HUES48 (cell line): ENCODE data around the gene TRAF3.
"Not testable (repeated sequence)": the region's sequence is repeated elsewhere in the genome, so short reads cannot be mapped to it uniquely, and the experiment has no call there.

ENCODE experiments used
- H3K27ac ChIP-seq: one replicate; pipeline ENCODE4 v1.7.0; 2013; ENCODE audit warnings: low read depth, low read length, inconsistent platforms
- H3K27me3 ChIP-seq: 2 replicates; pipeline ENCODE4 v1.6.1; 2013; ENCODE audit warnings: mild to moderate bottlenecking, low read length; ENCODE audit not compliant: control insufficient read depth, insufficient read depth
- H3K36me3 ChIP-seq: 2 replicates; pipeline ENCODE4 v1.6.1; 2013; ENCODE audit warnings: low read length; ENCODE audit not compliant: control insufficient read depth, insufficient read depth
- H3K4me1 ChIP-seq: 2 replicates; pipeline ENCODE4 v1.6.1; 2013; ENCODE audit warnings: mild to moderate bottlenecking, low read length; ENCODE audit not compliant: control insufficient read depth, insufficient read depth
- H3K4me3 ChIP-seq: 2 replicates; pipeline ENCODE4 v1.5.1; 2013; ENCODE audit warnings: mild to moderate bottlenecking, low read depth, low read length
- H3K9ac ChIP-seq: 2 replicates; pipeline ENCODE4 v1.6.1; 2013; ENCODE audit warnings: mild to moderate bottlenecking, low read depth, low read length, moderate library complexity
- H3K9me3 ChIP-seq: 2 replicates; pipeline ENCODE4 v1.6.1; 2013; ENCODE audit warnings: low read length; ENCODE audit not compliant: control insufficient read depth, insufficient read depth

TRAF3 gene

DNA sequence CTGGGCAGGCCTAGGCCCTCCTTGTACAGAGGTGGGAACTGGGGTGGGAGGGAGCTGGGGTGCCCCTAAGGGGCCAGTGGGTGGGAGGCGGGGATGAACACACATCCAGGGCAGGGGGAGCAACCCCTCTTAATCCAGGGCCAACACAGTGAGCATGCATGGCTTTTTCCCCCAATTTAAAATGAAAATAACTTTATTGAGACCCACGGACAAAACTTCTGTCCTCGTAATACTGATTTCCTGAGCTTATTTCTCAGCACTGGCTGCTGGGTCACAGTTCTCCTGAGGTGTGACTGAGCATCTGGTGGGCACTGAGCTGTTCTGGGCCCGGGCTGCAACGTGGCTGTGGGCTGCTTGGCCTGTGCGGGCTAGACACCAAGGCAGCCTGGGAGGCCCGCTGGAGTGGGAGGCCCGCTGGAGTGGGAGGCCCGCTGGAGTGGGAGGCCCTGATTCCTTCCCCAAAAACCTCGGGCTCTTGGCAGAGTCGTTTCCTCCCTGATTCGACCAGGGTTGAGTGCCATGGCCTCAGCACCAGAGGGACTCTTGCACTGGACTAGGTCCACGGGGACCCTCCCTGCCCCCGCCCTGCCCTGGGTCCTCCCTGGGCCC, 24.9 kb upstream of the TRAF3 start:
- Histone ChIP-seq H3K4me1 (peaks cover 9% of the 10 kb centered on the region; the same call in 1 of the 2 replicates), H3K4me3 (no peak overlapping the region), H3K27me3 (no peaks in the 10 kb centered on the region), H3K36me3 (no peaks in the 10 kb centered on the region), H3K9ac (no peak overlapping the region), H3K27ac (no peak overlapping the region), H3K9me3 (no peaks in the 10 kb centered on the region)

DNA sequence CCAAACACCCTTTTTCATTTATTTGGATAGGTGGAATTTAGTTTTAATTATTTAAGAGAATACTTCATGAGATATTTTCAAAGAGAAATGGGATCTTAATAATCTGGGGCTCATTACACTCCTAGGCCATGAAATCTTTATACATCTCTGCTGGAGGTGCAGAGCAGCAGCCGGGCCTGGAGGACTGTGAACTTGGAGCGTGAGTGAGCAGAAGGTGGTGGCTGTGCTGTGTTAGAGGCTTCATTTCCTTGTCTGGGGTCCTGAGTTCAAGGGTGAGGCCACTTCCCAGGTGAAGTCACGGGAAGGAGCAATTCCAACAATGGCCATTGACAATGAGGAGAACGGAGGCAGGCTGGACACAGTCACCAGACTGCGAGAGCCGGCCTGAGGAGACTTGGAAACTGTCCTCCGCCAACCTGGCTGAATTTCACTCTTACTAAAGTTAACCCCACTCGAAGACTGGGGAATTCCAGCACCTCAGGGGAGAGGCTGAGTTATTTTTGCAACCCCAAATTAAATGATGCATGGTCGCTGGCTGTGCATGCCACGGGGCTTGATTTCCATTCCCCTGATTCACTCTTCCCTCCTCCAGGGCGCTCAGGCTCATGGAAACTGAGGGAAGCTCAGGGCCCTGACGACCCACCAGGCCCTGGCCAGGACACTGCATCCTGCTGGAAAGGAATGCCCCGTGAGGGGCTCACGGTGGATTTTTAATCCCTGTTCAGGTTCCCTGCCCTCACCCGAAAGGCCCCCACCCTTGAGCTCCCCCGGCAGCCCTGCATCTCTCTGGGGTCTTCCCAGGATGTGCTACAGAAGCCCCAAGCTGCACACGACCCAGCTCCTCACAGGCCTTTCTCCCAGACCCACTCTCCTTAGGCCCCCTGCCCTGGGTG, 22.6 kb upstream of the TRAF3 start:
- Histone ChIP-seq H3K27ac (no peak overlapping the region), H3K4me3 (no peak overlapping the region), H3K4me1 (peaks cover 11% of the 10 kb centered on the region), H3K36me3 (no peaks in the 10 kb centered on the region), H3K9me3 (no peaks in the 10 kb centered on the region), H3K9ac (no peak overlapping the region), H3K27me3 (no peaks in the 10 kb centered on the region)

DNA sequence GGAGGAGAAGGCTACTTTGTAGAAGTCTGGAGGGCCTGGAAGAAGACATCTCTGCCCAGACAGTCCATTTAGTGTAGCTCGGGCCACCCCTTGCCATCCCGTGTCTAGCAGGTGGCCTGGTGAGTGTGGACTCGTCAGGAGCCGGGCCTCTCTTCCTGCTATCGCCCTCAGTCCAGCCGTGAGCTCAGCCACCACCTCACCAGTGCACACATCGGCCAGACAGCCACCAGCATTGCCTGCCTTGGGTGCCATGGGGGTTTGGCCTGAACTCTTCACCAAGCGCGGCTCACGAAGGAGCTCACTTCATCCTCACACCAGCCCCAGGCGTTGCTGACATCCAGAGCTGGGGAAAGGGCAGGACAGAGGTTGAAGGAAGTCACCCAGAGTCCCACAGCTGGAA, 19.6 kb upstream of the TRAF3 start:
- H3K36me3 ChIP-seq, result no peaks in the 10 kb centered on the region

GRCh38 chr14:102758087-102758486, 19.2 kb upstream of the TRAF3 start:
- H3K4me3 ChIP-seq, result no peak overlapping the region
- peaks cover 23% of the 10 kb centered on the region for H3K4me1 ChIP-seq
- H3K36me3 ChIP-seq, result no peaks in the 10 kb centered on the region
- H3K27me3 ChIP-seq, result 0 out of 2 replicates have a peak, but pooled peaks cover 4% of the 10 kb centered on the region
- no peak overlapping the region for H3K9ac ChIP-seq
- no peak overlapping the region for H3K27ac ChIP-seq
- no peaks in the 10 kb centered on the region for H3K9me3 ChIP-seq

More for the DNA sequence above, 19.6 kb upstream of the TRAF3 start:
- Histone ChIP-seq H3K4me1 (peaks cover 23% of the 10 kb centered on the region), H3K9ac (no peak overlapping the region), H3K4me3 (no peak overlapping the region), H3K9me3 (no peaks in the 10 kb centered on the region), H3K27ac (no peak overlapping the region), H3K27me3 (0 out of 2 replicates have a peak, but pooled peaks cover 4% of the 10 kb centered on the region)

DNA sequence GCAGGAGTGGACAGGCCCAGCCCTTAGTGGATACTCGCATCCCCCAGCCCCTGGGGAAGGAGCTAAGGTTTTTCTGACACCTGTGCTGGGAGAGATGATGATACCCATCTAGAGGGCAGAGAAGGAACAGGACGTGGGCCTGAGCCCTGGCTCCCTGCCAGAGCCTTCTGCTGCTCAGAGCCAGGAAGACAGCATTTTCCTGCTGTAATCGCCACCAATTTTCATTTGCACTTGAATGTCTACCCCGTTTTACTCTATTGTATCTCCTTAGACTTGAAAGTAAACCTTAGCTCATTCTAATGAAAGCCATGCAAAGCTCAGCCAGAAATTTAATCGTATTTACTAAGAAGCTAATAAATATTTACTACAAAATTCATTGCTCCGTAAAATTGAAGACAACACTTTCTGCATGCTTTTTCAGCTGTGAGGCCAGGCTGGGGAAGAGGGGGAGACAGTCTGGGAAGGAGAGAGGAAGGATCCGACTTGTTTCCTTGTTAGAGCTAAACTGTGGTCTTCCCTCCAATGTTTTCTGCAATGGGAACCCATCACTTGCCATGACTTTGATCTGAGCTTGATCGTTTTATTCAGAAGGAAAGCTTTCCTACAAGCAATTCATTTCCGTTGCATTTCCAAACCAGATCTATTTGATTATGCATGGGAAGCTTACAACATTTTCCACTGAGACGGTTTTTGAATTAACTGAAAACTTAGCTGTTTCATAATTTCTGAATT, 17.6 kb upstream of the TRAF3 start:
- Histone ChIP-seq H3K4me1 (peaks cover 23% of the 10 kb centered on the region), H3K9ac (no peak overlapping the region), H3K9me3 (no peaks in the 10 kb centered on the region)

GRCh38 chr14:102760496-102761193, 16.6 kb upstream of the TRAF3 start:
- H3K9ac ChIP-seq, result no peak overlapping the region
- H3K27me3 ChIP-seq, result 0 out of 2 replicates have a peak, but pooled peaks cover 4% of the 10 kb centered on the region
- H3K4me3 ChIP-seq, result no peak overlapping the region
- no peaks in the 10 kb centered on the region for H3K9me3 ChIP-seq
- no peak overlapping the region for H3K27ac ChIP-seq
- peaks cover 23% of the 10 kb centered on the region for H3K4me1 ChIP-seq
- H3K36me3 ChIP-seq, result no peaks in the 10 kb centered on the region

More for the DNA sequence above, 17.6 kb upstream of the TRAF3 start:
- Histone ChIP-seq H3K4me3 (no peak overlapping the region), H3K27ac (no peak overlapping the region), H3K27me3 (0 out of 2 replicates have a peak, but pooled peaks cover 4% of the 10 kb centered on the region), H3K36me3 (no peaks in the 10 kb centered on the region)

GRCh38 chr14:102761206-102761605, 16.0 kb upstream of the TRAF3 start:
- Histone ChIP-seq H3K4me3 (no peak overlapping the region), H3K9me3 (no peaks in the 10 kb centered on the region), H3K4me1 (peaks cover 23% of the 10 kb centered on the region), H3K27me3 (0 out of 2 replicates have a peak, but pooled peaks cover 4% of the 10 kb centered on the region), H3K9ac (no peak overlapping the region), H3K27ac (no peak overlapping the region), H3K36me3 (no peaks in the 10 kb centered on the region)

- Histone ChIP-seq H3K27me3 (0 out of 2 replicates have a peak, but pooled peaks cover 4% of the 10 kb centered on the region), H3K9me3 (no peaks in the 10 kb centered on the region), H3K4me1 (peaks cover 21% of the 10 kb centered on the region), H3K4me3 (no peak overlapping the region), H3K27ac (no peak overlapping the region), H3K36me3 (no peaks in the 10 kb centered on the region), H3K9ac (no peak overlapping the region)
Measured at GRCh38 chr14:102764220-102764671, 13.0 kb upstream of the TRAF3 start.

- not testable (repeated sequence) for H3K36me3 ChIP-seq, H3K27ac ChIP-seq, H3K9me3 ChIP-seq, H3K4me3 ChIP-seq, H3K9ac ChIP-seq, H3K4me1 ChIP-seq, H3K27me3 ChIP-seq
Measured at GRCh38 chr14:102765770-102766169, 11.5 kb upstream of the TRAF3 start.

GRCh38 chr14:102768223-102769048, 8.8 kb upstream of the TRAF3 start:
- Histone ChIP-seq H3K9ac (no peak overlapping the region), H3K4me1 (no peaks in the 10 kb centered on the region), H3K9me3 (no peaks in the 10 kb centered on the region), H3K27me3 (no peaks in the 10 kb centered on the region), H3K27ac (no peak overlapping the region), H3K36me3 (no peaks in the 10 kb centered on the region), H3K4me3 (no peak overlapping the region)
